ENCODE results near the gene FAM209B.
"Not testable (repeated sequence)": the region's sequence is repeated elsewhere in the genome, so short reads cannot be mapped to it uniquely, and the experiment has no call there.

Gene FAM209B

GRCh38 chr20:56542489-56543030 lies 9.5 kb downstream of the FAM209B start:
- FAIRE-seq = no peak

GRCh38 chr20:56551571-56551970 lies 18.5 kb downstream of the FAM209B start:
- FAIRE-seq = no peak

- FAIRE-seq = no peak
Measured at GRCh38 chr20:56552911-56553629, 20.0 kb downstream of the FAM209B start.

GRCh38 chr20:56554869-56555268 lies 21.8 kb downstream of the FAM209B start:
- FAIRE-seq = no peak

GRCh38 chr20:56558968-56559367 lies 25.9 kb downstream of the FAM209B start:
- no peak for FAIRE-seq

GRCh38 chr20:56564526-56564925 lies 31.5 kb downstream of the FAM209B start:
- not testable (repeated sequence) for FAIRE-seq

- no peak for FAIRE-seq
Measured at GRCh38 chr20:56565511-56565910, 32.5 kb downstream of the FAM209B start.

- no peak for FAIRE-seq
Measured at GRCh38 chr20:56566621-56567020, 33.6 kb downstream of the FAM209B start.

- no peak for FAIRE-seq
Measured at GRCh38 chr20:56570832-56571231, 37.8 kb downstream of the FAM209B start.

- no peak for FAIRE-seq
Measured at GRCh38 chr20:56572172-56572571, 39.1 kb downstream of the FAM209B start.

- no peak for FAIRE-seq
Measured at GRCh38 chr20:56573986-56574385, 40.9 kb downstream of the FAM209B start.

- no peak for FAIRE-seq
Measured at GRCh38 chr20:56574531-56575142, 41.6 kb downstream of the FAM209B start.

- no peak for FAIRE-seq
Measured at GRCh38 chr20:56575157-56575556, 42.1 kb downstream of the FAM209B start.

GRCh38 chr20:56575961-56576360 lies 42.9 kb downstream of the FAM209B start:
- no peak for FAIRE-seq

GRCh38 chr20:56579301-56579710 lies 46.3 kb downstream of the FAM209B start:
- FAIRE-seq = no peak

- no peak for FAIRE-seq
Measured at GRCh38 chr20:56580226-56580625, 47.2 kb downstream of the FAM209B start.

- FAIRE-seq = no peak
Measured at GRCh38 chr20:56581701-56582100, 48.7 kb downstream of the FAM209B start.

GRCh38 chr20:56582542-56582941 lies 49.5 kb downstream of the FAM209B start:
- FAIRE-seq = no peak

- no peak for FAIRE-seq
Measured at GRCh38 chr20:56584916-56585315, 51.9 kb downstream of the FAM209B start.

All from colon (tissue), 2 donors.